IPS DF 6.9 (cell line): ENCODE measurements around the gene TP73.

ENCODE experiments used
- DNase-seq: peaks from one replicate; pipeline ENCODE4 v3.0.0-alpha.2; 2013; ENCODE audit warnings: low read depth, low spot score
- H3K27ac ChIP-seq: one replicate; pipeline ENCODE4 v1.5.1; 2013; ENCODE audit warnings: low read length, control low read depth
- H3K27me3 ChIP-seq: 2 replicates; pipeline ENCODE4 v1.6.1; 2013; ENCODE audit warnings: mild to moderate bottlenecking, low read length; ENCODE audit not compliant: control insufficient read depth, insufficient read depth
- H3K36me3 ChIP-seq: 2 replicates; pipeline ENCODE4 v1.6.1; 2013; ENCODE audit warnings: low read length; ENCODE audit not compliant: control insufficient read depth, insufficient read depth
- H3K4me1 ChIP-seq: 2 replicates; pipeline ENCODE4 v1.6.1; 2013; ENCODE audit warnings: low read length; ENCODE audit not compliant: control insufficient read depth, insufficient read depth
- H3K4me3 ChIP-seq: 2 replicates; pipeline ENCODE4 v1.5.1; 2013; ENCODE audit warnings: mild to moderate bottlenecking, low read length
- H3K9me3 ChIP-seq: 2 replicates; pipeline ENCODE4 v1.6.1; 2013; ENCODE audit warnings: low read length, inconsistent platforms; ENCODE audit not compliant: control insufficient read depth, insufficient read depth
- WGBS: extraction: QIAGEN DNeasy Blood & Tissue Kit; methylation state at CpG from one replicate; pipeline ENCODE4 v1.1.7; 2013; ENCODE audit warnings: mixed read lengths, missing lambda C conversion rate; ENCODE audit not compliant: insufficient read length, insufficient coverage; 5-methylcytosine and 5-hydroxymethylcytosine counted together

TP73 gene

DNA sequence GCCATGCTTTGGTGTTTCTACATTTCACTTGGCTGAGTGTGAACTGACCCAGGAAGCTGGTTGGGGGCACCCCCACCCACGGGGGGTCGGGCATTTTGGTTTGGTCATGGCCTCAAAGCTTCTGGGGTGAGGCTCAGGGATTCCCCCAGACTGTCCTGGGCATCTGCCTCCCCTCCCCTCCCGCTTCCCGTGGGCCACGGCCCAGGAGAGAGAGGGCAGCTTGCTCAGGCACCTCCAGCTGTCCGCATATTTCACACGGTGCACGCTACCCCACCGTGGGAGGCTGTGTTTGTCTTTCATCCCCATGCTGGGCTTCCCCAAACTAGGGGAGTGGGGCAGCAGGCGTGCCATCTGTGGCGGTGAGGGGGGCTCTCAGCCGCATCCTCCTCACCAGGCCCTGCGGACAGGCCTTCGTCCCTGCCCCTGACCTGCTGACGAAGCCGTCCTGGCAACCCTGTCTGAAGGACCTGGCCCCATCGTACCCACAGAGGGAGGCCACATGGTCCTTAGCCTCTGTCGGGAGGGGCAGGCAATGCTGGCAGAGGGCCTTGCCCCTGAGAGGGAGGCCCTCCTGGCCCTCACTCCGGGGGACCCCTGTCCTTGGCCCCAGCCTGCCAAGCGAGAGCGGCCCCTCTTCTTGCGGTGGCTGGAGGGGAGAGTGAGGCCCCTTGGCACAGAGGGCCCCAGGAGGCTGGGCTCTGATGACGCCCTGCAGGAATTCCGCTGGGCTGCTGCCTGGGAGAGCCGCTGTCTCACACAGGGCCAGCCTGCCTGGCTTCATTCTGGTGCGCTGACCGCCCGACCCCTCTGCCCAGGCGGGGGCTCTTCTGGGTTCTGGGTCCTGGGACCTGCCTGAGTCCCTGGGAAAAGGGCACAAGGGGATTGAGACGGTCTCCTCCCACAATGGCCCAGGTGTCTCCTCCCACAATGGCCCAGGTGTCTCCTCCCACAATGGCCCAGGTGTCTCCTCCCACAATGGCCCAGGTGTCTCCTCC is 22.1 kb downstream of the TP73 start:
- no peaks in the 10 kb centered on the region for H3K9me3 ChIP-seq
- DNase-seq: no peak
- no peaks in the 10 kb centered on the region for H3K36me3 ChIP-seq
- no peak overlapping the region for H3K27ac ChIP-seq
- no CpG with 5 or more reads among the region's 30 CpGs for WGBS
- peaks cover 11% of the 10 kb centered on the region for H3K4me1 ChIP-seq
- no peaks in the 10 kb centered on the region for H3K27me3 ChIP-seq
- no peak overlapping the region for H3K4me3 ChIP-seq

DNA sequence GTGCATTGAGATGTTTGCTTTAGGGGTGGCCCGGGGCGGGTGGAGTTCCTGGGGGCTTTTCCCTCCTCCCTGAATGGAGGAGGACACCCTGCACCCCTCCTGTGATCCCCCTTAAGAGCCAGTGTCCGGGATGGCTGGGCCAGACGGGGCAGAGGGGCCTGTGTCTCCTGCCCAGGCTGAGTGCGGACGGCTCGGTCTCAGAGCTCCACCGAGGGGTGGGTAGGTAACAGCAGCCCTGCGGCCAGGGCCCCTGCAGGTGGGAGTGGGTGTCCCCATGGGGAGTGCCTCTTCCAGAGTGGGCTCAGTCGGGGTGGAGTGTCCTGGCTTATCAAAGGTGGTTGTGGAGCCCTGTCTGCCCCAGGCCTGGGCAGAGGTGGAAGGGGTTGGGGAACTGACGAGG is 23.1 kb downstream of the TP73 start:
- no CpG with 5 or more reads among the region's 11 CpGs for WGBS
- Histone ChIP-seq H3K27ac (no peak overlapping the region), H3K36me3 (no peaks in the 10 kb centered on the region), H3K4me3 (no peak overlapping the region), H3K27me3 (no peaks in the 10 kb centered on the region), H3K9me3 (no peaks in the 10 kb centered on the region), H3K4me1 (peaks cover 11% of the 10 kb centered on the region)
- no peak for DNase-seq

DNA sequence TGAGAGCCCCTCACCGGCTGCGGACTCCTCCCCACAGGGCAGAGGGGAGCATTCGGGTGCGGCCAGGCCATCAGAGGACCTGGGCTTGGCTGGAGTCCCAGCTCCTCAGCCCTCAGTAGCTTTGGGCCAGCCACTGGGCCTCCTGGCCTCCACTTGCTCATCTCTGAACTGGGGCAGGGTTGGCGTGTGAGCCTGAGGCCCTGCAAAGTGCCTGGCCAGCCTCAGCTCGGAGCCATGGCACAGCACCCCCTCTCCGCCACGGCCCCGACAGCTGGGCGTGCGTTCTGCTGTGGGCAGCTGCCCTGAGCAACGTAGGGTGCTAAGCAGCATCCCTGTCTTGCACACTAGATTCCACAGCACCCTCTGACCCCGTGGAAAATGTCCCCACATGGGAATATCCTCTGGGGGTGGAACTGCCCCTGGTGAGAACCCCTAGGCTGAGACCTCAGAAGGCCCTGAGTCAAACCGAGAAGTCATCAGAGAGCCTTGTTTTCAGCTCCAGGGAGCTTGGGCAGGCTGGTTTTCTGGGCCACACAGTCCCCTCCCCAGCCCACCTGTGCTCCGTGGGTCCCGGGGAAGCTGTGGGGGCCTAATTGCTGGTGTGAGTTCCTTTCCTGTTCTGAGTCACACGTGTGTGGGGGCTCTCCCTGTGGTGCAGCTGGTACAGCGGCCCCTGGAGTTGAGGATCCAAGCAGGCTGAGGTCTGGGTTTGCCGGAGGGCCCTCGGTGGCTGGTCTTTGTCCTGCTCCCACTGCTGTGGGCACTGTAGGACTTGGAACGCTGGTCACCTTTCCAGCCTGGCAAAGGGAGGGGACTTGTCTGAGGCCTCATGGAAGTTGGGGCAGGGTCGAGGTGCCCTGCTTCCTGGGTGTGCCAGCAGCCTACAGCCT is 24.5 kb downstream of the TP73 start:
- no CpG with 5 or more reads among the region's 22 CpGs for WGBS
- no peaks in the 10 kb centered on the region for H3K9me3 ChIP-seq
- no peaks in the 10 kb centered on the region; the same call in 1 of the 2 replicates for H3K36me3 ChIP-seq
- H3K4me1 ChIP-seq: peaks cover 10% of the 10 kb centered on the region
- DNase-seq: no peak
- H3K27ac ChIP-seq: no peak overlapping the region
- no peak overlapping the region for H3K4me3 ChIP-seq
- no peaks in the 10 kb centered on the region for H3K27me3 ChIP-seq

DNA sequence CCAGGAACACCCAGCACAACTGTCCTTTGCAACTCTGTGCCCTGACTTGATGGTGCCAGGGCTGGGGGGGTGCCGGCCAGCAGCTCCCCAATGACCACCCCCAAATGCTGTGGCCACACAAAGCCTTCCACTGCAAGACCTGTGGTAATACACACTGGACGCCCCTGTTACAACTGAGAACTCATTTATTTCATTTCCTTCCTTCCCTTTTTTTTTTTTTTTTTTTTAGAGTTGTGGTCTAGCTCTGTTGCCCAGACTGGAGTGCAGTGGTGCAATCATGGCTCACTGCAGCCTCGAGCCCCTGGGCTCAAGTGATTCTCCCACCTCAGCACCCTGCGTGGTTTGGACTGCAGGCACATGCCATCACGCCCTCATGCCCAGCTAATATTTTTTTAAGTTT is 25.2 kb downstream of the TP73 start:
- no peak for DNase-seq
- no peaks in the 10 kb centered on the region; the same call in 1 of the 2 replicates for H3K36me3 ChIP-seq
- H3K4me1 ChIP-seq: peaks cover 10% of the 10 kb centered on the region
- no CpG with 5 or more reads among the region's 5 CpGs for WGBS
- H3K9me3 ChIP-seq: no peaks in the 10 kb centered on the region
- no peak overlapping the region for H3K27ac ChIP-seq
- no peaks in the 10 kb centered on the region for H3K27me3 ChIP-seq
- no peak overlapping the region for H3K4me3 ChIP-seq

DNA sequence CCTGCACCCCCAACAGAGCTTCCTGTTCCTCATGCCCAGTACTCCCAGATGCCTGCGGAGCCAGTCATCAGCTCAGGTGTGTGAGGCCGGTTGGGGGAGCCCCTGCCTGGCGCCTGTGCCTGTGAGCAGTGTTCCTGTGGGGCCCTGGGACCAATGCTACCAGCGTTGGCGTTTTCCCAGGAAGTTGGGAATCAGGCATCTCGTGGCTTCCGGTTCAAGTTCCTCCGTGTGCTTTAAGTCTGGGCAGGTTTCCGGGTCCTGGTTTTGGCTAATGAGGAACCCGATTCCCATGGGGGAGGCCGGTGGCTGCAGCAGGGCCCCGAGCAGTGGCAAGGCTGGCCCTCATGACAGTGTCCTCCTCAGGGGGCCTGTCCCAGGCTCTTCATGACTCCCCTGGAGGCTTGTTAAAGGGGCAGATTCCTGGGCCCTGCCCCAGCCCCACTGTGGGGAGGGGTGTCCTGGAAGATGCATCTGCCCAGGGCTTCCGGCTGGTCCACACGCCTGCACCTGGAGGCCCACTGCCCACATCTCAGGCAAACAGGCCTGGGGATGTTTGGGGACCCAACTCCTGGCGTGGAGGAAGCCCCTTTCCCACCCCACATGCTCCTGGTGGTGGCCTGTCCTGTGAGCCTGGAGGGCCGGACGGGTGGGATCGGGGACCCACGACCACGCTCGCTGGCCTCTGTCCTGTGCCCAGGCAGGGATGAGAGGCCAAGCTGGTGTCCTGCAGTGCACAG is 26.2 kb downstream of the TP73 start:
- Histone ChIP-seq H3K27me3 (no peaks in the 10 kb centered on the region), H3K27ac (no peak overlapping the region), H3K4me1 (peaks cover 10% of the 10 kb centered on the region), H3K9me3 (no peaks in the 10 kb centered on the region), H3K4me3 (no peak overlapping the region), H3K36me3 (no peaks in the 10 kb centered on the region; the same call in 1 of the 2 replicates)
- no CpG with 5 or more reads among the region's 21 CpGs for WGBS
- no peak for DNase-seq

DNA sequence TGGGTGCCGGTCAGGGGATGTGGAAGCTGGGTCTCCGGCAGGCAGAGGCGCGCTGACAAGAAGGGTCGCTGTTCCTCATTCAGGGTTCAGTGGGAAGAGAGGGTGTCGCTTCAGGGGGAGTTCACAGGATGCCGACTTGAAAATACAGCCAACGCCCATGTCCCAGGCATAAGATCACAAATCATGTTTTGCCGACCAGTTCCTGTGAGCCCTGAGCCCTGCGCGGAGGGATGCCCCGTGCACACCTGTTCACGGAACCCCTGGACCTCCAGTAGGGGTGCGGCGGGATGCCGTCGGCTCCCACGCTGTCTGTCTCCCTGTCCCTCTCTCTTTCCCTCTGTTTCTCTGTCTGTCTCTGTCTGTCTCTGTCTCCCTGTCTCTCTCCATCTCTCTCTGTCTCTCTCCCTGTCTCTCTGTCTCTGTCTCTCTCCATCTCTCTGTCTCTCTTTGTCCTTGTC is 26.8 kb downstream of the TP73 start:
- H3K27ac ChIP-seq: no peak overlapping the region
- H3K36me3 ChIP-seq: no peaks in the 10 kb centered on the region; the same call in 1 of the 2 replicates
- no peaks in the 10 kb centered on the region for H3K27me3 ChIP-seq
- H3K4me3 ChIP-seq: no peak overlapping the region
- WGBS: no CpG with 5 or more reads among the region's 18 CpGs
- H3K9me3 ChIP-seq: no peaks in the 10 kb centered on the region
- peaks cover 10% of the 10 kb centered on the region for H3K4me1 ChIP-seq
- DNase-seq: no peak

DNA sequence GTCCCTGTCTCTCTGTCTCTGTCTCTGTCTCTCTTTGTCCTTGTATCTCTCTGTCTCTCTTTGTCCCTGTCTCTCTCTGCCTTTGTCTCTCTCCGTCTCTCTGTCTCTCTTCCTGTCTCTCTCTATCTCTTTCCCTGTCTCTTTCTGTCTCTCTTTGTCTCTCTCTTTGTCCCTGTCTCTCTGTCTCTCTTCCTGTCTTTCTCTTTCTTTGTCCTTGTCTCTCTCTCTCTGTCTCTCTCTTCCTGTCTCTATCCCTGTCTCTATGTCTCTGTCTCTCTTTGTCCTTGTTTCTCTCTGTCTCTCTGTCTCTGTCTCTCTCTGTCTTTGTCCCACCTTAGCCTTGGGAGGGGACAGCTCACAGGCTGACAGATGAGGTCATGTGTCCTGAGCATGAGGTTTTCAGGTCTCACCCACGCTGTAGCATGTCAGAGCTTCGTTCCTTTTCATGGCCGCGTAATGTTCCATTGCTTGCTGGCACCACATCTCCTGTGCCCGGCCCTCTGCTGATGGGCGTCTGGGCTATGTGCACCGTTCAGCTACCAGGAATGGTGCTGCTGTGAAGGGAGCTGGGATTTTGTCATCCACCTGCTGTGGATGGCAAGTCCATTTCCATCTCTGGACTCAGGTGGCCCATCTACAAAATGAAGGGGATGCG is 27.6 kb downstream of the TP73 start:
- 0 out of 2 replicates have a peak, but pooled peaks cover 8% of the 10 kb centered on the region for H3K4me1 ChIP-seq
- DNase-seq: no peak
- H3K9me3 ChIP-seq: no peaks in the 10 kb centered on the region
- no CpG with 5 or more reads among the region's 9 CpGs for WGBS
- no peak overlapping the region for H3K27ac ChIP-seq
- no peaks in the 10 kb centered on the region; the same call in 1 of the 2 replicates for H3K36me3 ChIP-seq
- no peaks in the 10 kb centered on the region for H3K27me3 ChIP-seq
- H3K4me3 ChIP-seq: no peak overlapping the region

DNA sequence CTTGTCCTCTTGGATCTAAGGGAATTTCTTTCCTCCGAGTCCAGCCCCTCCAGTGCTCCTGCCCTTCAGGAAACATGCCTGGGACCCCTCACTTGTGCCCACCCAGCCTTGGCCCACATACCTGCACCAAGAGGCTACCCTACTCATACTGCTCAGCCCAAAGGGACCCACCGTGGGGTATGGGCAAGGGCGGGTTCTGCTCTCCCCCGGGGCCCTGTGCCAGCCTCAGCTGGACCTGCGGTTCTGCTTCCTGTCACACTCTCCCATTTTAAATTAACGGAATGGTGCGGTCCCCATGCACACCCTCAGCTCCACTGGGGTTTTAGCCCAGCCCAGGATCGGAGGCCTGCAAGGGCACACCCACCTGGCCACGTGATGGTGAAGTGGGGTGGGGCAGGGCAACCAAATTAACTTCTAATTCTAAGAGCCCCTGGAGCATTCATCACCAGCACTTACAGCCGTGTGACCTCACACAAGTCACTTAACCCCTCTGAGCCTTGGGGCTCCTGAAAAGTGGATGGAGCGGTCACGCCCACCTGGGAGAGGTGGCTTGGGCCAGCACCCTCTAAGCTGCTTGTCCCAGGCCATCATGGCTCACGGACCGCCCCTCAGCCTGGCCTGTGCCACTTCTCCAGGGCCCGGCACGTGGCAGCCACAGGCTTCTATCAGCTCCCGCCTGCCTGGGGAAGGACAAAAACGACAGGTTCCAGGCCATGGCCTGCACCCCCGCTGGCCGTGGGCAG is 28.3 kb downstream of the TP73 start:
- WGBS: no CpG with 5 or more reads among the region's 20 CpGs
- Histone ChIP-seq H3K4me3 (no peak overlapping the region), H3K4me1 (0 out of 2 replicates have a peak, but pooled peaks cover 4% of the 10 kb centered on the region), H3K27ac (no peak overlapping the region), H3K36me3 (no peaks in the 10 kb centered on the region; the same call in 1 of the 2 replicates), H3K27me3 (no peaks in the 10 kb centered on the region), H3K9me3 (no peaks in the 10 kb centered on the region)
- no peak for DNase-seq

DNA sequence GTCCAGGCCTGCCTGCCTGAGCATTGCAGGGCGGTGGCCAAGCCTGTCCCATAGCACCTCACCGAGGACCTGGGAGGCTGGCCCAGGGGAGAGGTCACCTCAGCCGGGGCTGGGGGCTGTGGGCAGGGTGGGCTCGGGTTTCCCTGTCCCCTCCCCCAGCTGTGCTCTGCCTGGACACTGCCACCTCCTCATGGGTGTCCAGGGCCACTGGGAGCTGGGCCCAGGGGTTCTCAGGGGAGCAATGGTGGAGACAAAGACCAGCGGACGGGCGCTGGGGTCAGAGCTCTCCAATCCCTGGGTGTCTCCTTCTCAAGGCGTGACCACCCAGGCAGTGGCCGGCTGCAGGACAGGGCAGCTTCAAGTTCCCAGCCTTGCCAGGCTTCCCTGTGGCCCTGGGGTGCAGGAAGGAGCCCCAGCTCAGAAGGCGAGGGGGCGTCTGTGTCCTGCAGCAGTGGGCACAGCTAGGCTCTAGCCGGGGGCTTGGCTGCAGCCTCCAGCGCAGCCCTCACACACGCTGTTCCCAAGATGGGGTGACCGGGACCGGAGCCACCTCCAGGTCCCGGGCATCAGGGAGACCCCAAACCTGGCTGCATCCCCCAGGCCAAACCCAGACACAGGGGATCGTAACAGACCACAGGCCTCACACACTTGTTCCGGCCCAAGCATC is 29.0 kb downstream of the TP73 start:
- no peak for DNase-seq
- no peaks in the 10 kb centered on the region; the same call in 1 of the 2 replicates for H3K36me3 ChIP-seq
- H3K27me3 ChIP-seq: no peaks in the 10 kb centered on the region
- H3K4me1 ChIP-seq: 0 out of 2 replicates have a peak, but pooled peaks cover 4% of the 10 kb centered on the region
- H3K4me3 ChIP-seq: no peak overlapping the region
- H3K9me3 ChIP-seq: no peaks in the 10 kb centered on the region
- no peak overlapping the region for H3K27ac ChIP-seq
- WGBS: no CpG with 5 or more reads among the region's 19 CpGs
